Astrocyte of the cerebellum (primary cell): ENCODE results near the gene TNFRSF19.

Experiments used
- DNase-seq: peaks from one replicate; pipeline ENCODE4 v3.0.0-alpha.2; 2011; ENCODE audit warnings: low read depth
- H3K4me3 ChIP-seq: 2 replicates; pipeline ENCODE4 v1.5.1; 2011; ENCODE audit warnings: mild to moderate bottlenecking, low read depth, low read length, moderate library complexity
- CTCF ChIP-seq: IDR thresholded peaks from 2 replicates; pipeline ENCODE4 v1.5.1; 2012; ENCODE audit warnings: low read length, low read depth, moderate library complexity, mild to moderate bottlenecking; ENCODE audit errors: missing control alignments
- in situ Hi-C: cut with HindIII; loops from 2 replicates; pipeline ENCODE4 v1.10.0; 2017; ENCODE audit warnings: low sequenced_read_pairs

TNFRSF19 gene

GRCh38 chr13:23549724-23550123 is 20.5 kb upstream of the TNFRSF19 start:
- in situ Hi-C loops: no loop called here
- H3K4me3 ChIP-seq: no peak overlapping the region
- DNase-seq: no peak
- TF ChIP-seq CTCF: no peak

GRCh38 chr13:23550163-23550562 is 20.0 kb upstream of the TNFRSF19 start:
- DNase-seq: no peak
- in situ Hi-C loops: no loop called here
- H3K4me3 ChIP-seq: no peak overlapping the region
- no peak for TF ChIP-seq CTCF

DNA sequence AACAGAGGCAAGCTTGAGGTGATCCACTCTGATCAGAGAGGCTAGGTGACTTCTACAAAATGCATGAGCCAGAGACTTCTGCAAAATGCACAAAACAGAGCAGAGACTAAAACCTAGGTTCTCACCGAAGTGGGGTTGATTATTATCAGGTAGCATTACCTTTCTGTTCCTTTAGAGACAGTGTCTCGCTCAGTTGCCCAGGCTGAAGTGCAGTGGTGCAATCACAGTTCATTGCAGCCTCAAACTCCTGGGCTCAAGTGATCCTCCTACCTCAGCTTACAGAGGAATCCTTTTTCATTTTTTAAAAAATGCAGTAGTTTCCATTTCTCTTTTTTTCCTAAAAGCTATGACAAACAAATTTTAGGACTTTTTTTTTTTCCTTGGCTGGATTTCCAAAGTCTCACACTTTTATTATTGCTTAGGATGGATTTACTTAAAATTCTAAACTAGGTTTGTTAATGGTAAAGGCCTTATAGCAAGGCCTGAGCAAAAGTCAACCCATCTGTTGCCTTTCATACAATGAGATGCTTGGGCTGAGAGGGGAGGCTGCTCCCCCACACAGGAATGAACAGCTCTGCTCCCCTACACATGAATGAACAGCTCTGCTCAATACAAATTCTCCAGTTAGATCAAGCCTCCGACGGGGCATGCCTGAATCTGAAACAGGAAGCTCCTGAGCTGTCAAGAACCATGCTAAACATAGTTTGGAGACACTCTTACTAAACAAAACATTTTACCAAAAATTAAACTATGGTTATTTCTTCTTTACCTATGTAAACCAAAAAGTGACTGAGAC is 18.8 kb upstream of the TNFRSF19 start:
- TF ChIP-seq CTCF: no peak
- H3K4me3 ChIP-seq: no peak overlapping the region
- in situ Hi-C loops: no loop called here
- DNase-seq: no peak

DNA sequence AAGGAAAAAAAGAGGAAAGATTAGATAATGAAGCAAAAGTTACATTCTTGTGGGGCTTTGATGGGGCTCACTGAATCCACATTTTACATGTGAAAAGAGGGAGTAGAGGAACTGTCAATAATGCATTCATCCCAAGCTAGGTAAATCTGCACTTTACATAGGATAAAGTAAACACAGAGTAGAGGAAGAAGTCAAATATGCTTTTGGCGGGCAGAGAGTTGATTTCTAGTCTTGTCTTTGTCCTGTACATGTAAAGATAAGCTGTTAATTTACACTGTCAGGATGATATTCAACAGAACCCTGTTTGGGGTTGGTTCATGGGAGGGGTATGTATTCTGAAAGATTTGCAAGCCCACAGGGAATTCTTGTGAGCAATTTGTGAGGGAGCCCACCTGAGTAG is 18.0 kb upstream of the TNFRSF19 start:
- no peak for DNase-seq
- in situ Hi-C loops: no loop called here
- TF ChIP-seq CTCF: no peak
- no peak overlapping the region for H3K4me3 ChIP-seq

DNA sequence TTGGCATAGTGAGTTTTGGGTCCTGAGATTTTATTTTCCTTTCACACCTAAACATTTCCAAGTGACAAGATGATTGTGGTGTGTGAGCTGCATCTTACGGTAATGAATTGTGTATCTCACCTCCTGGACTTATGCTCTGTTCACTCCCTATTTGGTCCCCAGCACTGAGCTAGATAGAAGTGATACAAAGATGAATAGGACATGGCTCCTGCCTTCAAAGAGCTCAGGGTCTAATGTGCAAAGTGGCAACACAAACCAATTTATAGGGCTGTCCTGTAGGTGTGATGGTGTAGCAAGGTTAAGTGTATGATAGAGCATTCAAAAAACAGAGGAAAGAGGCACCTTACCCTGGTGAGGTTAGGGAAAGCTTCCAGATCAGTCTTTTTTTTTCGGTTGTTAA is 17.6 kb upstream of the TNFRSF19 start:
- no peak for TF ChIP-seq CTCF
- in situ Hi-C loops: no loop called here
- no peak overlapping the region for H3K4me3 ChIP-seq
- no peak for DNase-seq

DNA sequence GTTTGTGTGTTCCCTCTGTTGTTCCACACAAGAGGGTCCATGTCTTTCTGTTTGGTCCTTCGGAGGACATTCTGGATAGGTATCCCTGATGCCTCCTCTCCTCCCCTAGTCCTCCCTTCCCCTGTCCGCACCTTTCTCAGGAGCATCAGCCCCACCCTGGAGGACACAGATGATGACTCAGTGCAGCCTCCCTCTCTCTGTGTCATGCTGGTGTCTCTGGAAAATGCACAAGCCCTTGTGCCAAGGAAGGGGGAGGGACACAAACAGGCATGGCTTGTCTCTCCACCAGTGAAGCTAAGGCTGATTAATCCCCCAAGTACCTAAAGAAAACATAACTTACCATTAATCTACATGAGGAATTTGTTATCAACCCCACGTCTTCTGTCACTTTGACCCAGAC is 16.2 kb upstream of the TNFRSF19 start:
- H3K4me3 ChIP-seq: no peak overlapping the region
- TF ChIP-seq CTCF: no peak
- in situ Hi-C loops: no loop called here
- no peak for DNase-seq

DNA sequence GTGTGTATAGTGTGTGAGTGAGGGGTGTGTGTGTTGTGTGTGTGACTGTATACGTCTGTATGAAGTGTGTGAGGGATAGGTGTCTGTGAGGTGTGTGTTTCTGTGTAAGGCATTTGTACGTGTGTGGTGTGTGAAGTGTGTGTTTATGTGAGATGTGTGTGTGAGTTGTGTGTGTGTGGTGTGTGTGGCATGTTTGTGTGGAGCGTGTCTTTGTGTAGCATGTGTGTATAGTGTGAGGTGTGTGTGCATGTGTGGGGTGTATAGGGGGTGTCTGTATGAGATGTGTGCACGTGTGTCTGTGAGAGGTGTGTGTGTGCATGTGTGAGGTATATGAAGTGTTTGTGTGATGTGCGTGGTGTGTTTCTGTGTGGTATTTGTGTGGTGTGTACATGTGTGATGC is 13.2 kb upstream of the TNFRSF19 start:
- no peak overlapping the region for H3K4me3 ChIP-seq
- DNase-seq: no peak
- no peak for TF ChIP-seq CTCF
- in situ Hi-C loops: no loop called here
